ENCODE results near the gene TARP.

- TF ChIP-seq CTCF (IDR thresholded peaks at IDR 0.05) (no peak), POLR2AphosphoS5 (IDR thresholded peaks at IDR 0.05; ENCODE audit: low read depth, low read length) (no peak), RCOR1 (IDR thresholded peaks at IDR 0.05; ENCODE audit: low read length) (no peak), FOSL2 (IDR thresholded peaks at IDR 0.05; ENCODE audit: borderline replicate concordance, low read depth) (no peak), MEF2A (IDR thresholded peaks at IDR 0.05; ENCODE audit: borderline replicate concordance, low read depth) (no peak), EP300 (IDR thresholded peaks at IDR 0.05; ENCODE audit: borderline replicate concordance in 1 of 2, low read depth in 1 of 2, low read length in 1 of 2) (no peak)
Measured at GRCh38 chr7:38220452-38220851, 53.0 kb downstream of the TARP start.
